ENCODE results near the gene VPS37D. TPM values are rescaled to one million over a fixed set of nuclear protein-coding genes. Genes with fewer than 3 reads are reported as not detected.

The VPS37D gene
- total RNA-seq, 1 experiment from 2014 or later, result 5.7 TPM

- TF ChIP-seq ZNF317 (CRISPR knock-in tag; IDR thresholded peaks at IDR 0.05; ENCODE audit: borderline replicate concordance, low read depth) (no peak), RELA (CRISPR knock-in tag; IDR thresholded peaks at IDR 0.05; ENCODE audit: borderline replicate concordance) (no peak), TEAD4 (CRISPR knock-in tag; IDR thresholded peaks at IDR 0.05) (no peak), E2F5 (CRISPR knock-in tag; IDR thresholded peaks at IDR 0.05) (no peak), NFE2L1 (CRISPR knock-in tag; IDR thresholded peaks at IDR 0.05) (no peak), ATF2 (CRISPR knock-in tag; IDR thresholded peaks at IDR 0.05; ENCODE audit: borderline replicate concordance, low read depth) (no peak), CBFB (CRISPR knock-in tag; IDR thresholded peaks at IDR 0.05; ENCODE audit: low read depth) (no peak), FOXP1 (CRISPR knock-in tag; IDR thresholded peaks at IDR 0.05; ENCODE audit: borderline replicate concordance) (no peak)
- ChIA-PET CTCF (interaction anchor here (8.0 kb wide), 1 partner anchor 92 kb away, joined by 61 read pairs; no protein-coding TSS in a partner anchor), POLR2A (interaction anchor here (0.7 kb wide), 1 partner anchor 163 kb away, joined by 3 read pairs; no protein-coding TSS in a partner anchor)
- H3K27ac Mint-ChIP-seq, result peak overlapping the region; percentile 58; the same call in 1 of the 2 replicates
- no peaks in the 10 kb centered on the region for H3K9me3 Mint-ChIP-seq
- DNase-seq (ENCODE audit: low spot score) (no peak), ATAC-seq (no peak)
- H3K27me3 Mint-ChIP-seq (ENCODE audit: low read depth), result no peaks in the 10 kb centered on the region
- peaks cover 44% of the 10 kb centered on the region for H3K36me3 Mint-ChIP-seq
- peaks cover 10% of the 10 kb centered on the region for H3K4me1 Mint-ChIP-seq
- H3K4me3 Mint-ChIP-seq, result no peak overlapping the region
Observed at GRCh38 chr7:73698410-73698809, 30.8 kb downstream of the VPS37D start.

DNA sequence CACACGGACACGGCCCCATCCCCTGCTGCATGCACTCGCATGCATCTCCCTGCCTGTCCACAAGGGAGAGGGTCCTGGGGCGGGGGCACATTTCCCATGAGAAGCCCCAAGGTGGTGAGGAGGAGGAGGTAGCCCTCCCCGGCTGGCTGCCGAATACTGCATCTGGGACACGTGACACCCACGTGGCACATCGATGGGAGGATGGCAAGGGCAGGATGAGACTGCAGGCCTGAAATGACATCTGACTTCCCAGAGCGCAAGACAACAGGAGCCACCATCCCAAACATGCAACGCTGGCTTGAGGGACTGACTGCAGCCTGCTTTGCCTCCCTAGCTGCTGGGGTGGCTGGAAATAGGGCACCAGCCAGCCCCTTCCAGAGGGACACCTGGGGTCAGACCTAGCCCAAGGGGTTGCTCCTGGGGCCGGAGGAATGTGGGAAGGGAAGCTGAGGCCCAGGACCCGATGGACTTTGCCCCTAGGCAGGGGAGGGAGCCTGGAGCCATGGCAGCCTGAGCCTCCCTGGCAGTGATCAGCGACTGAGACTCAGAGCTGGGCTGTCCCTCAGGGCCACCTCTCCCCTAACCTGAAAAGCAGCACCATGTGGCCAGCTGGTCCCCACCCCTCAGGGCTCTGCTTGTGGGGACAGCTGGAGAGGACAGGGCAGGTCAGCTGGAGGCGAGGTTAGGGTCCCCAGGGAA lies 31.9 kb downstream of the VPS37D start:
- Mint-ChIP-seq H3K9me3 (no peaks in the 10 kb centered on the region), H3K27me3 (ENCODE audit: low read depth) (no peaks in the 10 kb centered on the region), H3K4me3 (no peak overlapping the region), H3K36me3 (peaks cover 40% of the 10 kb centered on the region), H3K27ac (no peak overlapping the region), H3K4me1 (peaks cover 12% of the 10 kb centered on the region)
- ChIA-PET CTCF (interaction anchor here (1.3 to 8.0 kb wide), 3 partner anchors 15 to 93 kb away, joined by 5 to 61 read pairs (median 15); no protein-coding TSS in a partner anchor), POLR2A (no interaction called here)
- ATAC-seq (no peak), DNase-seq (ENCODE audit: low spot score) (no peak)
- TF ChIP-seq E2F1 (CRISPR knock-in tag; IDR thresholded peaks at IDR 0.05) (no peak), NR3C1 (CRISPR knock-in tag; conservative IDR thresholded peaks at IDR 0.05; ENCODE audit: low read depth) (no peak), JAZF1 (CRISPR knock-in tag; IDR thresholded peaks at IDR 0.05) (no peak), NFATC4 (CRISPR knock-in tag; IDR thresholded peaks at IDR 0.05) (no peak), ZMAT4 (CRISPR knock-in tag; IDR thresholded peaks at IDR 0.05) (no peak), GABPB1 (CRISPR knock-in tag; IDR thresholded peaks at IDR 0.05) (no peak), ZNF281 (CRISPR knock-in tag; IDR thresholded peaks at IDR 0.05) (no peak), RORB (CRISPR knock-in tag; IDR thresholded peaks at IDR 0.05) (no peak), HMGA2 (CRISPR knock-in tag; IDR thresholded peaks at IDR 0.05) (no peak), TP53 (CRISPR knock-in tag; IDR thresholded peaks at IDR 0.05) (no peak), FOXK1 (CRISPR knock-in tag; IDR thresholded peaks at IDR 0.05) (no peak), NR2C2 (CRISPR knock-in tag; IDR thresholded peaks at IDR 0.05) (no peak)
- TF ChIP-seq, protein P1, sequence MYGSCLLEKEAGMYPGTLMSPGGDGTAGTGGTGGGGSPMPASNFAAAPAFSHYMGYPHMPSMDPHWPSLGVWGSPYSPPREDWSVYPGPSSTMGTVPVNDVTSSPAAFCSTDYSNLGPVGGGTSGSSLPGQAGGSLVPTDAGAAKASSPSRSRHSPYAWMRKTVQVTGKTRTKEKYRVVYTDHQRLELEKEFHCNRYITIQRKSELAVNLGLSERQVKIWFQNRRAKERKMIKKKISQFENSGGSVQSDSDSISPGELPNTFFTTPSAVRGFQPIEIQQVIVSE (CRISPR knock-in tag; IDR thresholded peaks at IDR 0.05; ENCODE audit: borderline replicate concordance), result no peak
- TF ChIP-seq, protein P2, sequence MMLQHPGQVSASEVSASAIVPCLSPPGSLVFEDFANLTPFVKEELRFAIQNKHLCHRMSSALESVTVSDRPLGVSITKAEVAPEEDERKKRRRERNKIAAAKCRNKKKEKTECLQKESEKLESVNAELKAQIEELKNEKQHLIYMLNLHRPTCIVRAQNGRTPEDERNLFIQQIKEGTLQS (CRISPR knock-in tag; conservative IDR thresholded peaks at IDR 0.05), result no peak
- TF ChIP-seq, protein P3, sequence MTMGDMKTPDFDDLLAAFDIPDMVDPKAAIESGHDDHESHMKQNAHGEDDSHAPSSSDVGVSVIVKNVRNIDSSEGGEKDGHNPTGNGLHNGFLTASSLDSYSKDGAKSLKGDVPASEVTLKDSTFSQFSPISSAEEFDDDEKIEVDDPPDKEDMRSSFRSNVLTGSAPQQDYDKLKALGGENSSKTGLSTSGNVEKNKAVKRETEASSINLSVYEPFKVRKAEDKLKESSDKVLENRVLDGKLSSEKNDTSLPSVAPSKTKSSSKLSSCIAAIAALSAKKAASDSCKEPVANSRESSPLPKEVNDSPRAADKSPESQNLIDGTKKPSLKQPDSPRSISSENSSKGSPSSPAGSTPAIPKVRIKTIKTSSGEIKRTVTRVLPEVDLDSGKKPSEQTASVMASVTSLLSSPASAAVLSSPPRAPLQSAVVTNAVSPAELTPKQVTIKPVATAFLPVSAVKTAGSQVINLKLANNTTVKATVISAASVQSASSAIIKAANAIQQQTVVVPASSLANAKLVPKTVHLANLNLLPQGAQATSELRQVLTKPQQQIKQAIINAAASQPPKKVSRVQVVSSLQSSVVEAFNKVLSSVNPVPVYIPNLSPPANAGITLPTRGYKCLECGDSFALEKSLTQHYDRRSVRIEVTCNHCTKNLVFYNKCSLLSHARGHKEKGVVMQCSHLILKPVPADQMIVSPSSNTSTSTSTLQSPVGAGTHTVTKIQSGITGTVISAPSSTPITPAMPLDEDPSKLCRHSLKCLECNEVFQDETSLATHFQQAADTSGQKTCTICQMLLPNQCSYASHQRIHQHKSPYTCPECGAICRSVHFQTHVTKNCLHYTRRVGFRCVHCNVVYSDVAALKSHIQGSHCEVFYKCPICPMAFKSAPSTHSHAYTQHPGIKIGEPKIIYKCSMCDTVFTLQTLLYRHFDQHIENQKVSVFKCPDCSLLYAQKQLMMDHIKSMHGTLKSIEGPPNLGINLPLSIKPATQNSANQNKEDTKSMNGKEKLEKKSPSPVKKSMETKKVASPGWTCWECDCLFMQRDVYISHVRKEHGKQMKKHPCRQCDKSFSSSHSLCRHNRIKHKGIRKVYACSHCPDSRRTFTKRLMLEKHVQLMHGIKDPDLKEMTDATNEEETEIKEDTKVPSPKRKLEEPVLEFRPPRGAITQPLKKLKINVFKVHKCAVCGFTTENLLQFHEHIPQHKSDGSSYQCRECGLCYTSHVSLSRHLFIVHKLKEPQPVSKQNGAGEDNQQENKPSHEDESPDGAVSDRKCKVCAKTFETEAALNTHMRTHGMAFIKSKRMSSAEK (CRISPR knock-in tag; IDR thresholded peaks at IDR 0.05; ENCODE audit: borderline replicate concordance), result no peak

Measured in WTC11 (cell line).